Stimulated activated CD4-positive, alpha-beta T cell treated with anti-CD3 and anti-CD28 coated beads, TNF-alpha, amount 100 ng/mL, for 24 hours (primary cell): ENCODE measurements around the gene BOC.

Experiments
- DNase-seq, 3 experiments: peaks; one replicate each; pipeline ENCODE4 v3.0.0-alpha.2; 2020; ENCODE audit warnings: low read depth in 3 of 3

BOC gene

DNA sequence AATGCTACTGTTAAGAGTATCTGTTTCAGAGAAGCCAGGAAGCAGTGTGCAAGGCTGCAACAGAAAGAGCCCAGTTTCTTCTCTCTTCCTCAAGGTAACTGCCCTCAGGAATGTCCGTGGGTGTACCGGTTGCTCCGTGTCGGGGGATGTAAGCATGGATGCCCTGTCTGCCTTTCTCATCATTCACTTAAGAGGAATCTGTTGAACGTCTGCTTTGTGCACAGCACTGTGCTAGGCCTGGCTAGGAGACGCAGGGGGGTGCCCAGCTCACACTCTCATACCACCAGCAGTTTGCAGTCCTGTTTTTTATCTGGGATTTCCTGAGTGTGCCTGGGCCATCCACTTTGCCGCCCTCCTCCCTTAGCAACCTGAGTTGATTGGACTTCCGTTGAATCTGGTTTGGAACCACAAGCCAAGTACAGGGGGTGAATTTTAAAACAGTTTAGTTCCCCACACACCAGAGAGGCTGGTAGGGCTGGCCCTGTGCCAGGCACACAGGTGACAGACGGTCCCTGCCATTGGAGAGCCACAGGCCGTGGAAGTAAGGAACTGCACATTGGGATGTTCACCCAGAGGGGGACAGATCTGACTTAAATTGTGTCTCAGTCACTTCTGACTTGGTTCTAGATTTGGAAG is 11.2 kb downstream of the BOC start:
- no peak for DNase-seq

DNA sequence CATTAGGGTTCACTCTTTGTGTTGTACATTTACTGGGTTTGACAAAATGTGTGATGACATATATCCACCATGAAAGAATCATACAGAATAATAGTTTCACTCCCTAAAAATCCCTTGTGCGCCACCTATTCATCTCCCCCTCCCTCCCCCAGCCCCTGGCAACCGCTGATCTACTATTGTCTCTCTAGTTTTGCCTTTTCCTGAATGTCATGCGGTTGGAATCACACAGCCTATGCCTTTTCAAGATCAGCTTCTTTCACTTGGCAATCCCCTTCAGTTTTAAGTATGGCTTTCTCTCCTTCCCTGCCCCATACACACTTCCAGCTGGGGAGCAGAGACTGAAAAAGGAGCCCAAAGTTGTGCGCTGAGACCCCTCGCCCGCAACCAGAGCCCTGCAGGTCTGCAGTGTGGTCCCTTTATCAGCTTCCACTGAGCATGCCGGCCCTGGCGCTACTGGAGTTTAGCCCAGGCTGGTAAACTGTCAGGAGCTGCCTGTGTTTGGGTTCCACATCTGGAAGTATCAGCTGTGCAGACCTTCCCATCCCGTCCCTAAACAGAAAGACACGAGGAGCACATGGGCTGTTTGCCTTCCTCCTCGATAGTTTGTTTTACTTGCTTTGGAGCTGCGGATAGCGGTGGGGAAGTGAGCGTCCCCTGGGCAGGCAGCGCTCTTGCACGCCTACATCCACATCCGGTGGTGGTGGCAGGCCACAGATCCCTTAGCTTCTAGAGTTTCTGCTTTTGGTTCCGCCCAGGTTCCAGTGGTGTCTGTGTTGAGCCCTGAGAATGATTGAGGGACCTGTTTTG is 12.3 kb downstream of the BOC start:
- DNase-seq, result peak in 1 of 3 experiments; percentile 7

DNA sequence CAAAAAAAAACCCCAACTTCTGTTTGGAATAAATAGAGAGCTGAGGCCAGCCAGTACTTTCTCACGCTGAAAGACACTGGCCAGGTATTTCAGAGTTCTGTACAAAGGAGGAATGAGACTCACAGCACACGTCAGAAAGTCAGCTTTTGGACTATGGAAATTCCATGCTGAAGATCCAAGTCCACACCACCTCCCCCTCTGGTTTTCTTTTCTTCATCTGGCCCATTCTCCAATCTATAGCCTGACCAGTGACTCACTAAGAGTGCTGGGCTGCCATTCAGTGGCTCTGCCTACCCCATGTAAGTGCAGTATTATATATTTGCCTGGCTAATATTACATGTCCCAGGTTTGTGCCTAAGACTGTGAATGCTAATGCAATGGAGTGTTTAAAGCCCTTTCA is 13.9 kb downstream of the BOC start:
- no peak for DNase-seq

GRCh38 chr3:113226491-113226890 is 15.1 kb downstream of the BOC start:
- DNase-seq, result no peak

GRCh38 chr3:113227146-113227545 is 15.8 kb downstream of the BOC start:
- no peak for DNase-seq

DNA sequence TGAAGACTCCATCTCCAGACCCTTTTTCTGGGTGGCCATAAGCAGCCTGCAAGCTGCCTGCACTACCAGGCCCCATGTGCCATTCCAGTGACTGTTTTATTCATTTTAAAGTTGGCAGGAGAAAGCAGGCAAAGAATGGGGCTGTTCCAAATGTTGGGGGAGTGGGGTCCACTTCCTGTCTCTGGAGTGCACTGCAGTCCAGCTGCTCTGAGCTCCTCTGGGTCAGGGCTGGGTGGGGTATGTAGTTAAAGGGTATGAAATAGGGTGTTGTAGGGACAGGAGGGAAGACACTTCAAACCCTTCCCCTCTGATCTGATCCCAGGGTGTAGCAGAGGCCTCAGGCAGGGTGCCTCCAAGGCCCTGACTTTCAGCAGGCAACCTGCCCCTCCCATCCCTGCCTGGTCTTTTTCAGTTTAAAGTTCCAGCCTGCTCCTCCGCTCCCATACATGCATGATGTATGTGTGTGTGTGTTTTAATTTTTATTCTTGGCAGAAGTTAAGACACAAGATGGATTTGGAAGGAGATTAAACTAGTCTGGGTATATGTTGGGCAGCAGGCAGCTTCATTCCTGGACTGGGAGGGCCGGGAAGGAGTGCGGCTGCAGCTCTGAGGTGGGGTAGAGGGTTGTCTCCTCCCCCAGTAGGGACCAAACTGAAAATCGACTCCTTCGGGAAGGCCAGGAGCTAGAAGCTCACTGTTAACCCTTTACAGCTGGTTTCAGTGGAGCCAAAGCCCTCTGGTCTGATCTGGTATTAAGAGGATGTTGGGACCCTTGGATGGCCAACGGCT is 17.3 kb downstream of the BOC start:
- no peak for DNase-seq

DNA sequence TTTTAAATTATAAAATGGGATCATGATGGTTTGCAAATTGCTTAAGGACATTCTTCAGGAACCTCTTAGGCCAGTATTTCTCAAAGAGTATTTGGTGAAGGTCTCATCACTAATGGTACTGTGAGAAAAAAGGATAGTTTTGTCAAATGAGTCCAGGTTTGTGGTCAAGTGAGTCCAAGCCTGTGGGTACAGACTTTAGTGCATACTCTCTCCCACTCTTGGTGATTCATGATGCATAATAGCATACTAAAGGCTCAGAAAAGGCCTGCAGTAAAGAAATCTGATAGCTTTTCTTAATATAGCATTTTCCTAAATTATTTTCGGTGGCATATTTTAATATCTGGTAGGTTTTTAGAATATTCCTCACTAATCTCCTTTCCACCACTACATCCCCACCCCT is 20.0 kb downstream of the BOC start:
- no peak for DNase-seq

DNA sequence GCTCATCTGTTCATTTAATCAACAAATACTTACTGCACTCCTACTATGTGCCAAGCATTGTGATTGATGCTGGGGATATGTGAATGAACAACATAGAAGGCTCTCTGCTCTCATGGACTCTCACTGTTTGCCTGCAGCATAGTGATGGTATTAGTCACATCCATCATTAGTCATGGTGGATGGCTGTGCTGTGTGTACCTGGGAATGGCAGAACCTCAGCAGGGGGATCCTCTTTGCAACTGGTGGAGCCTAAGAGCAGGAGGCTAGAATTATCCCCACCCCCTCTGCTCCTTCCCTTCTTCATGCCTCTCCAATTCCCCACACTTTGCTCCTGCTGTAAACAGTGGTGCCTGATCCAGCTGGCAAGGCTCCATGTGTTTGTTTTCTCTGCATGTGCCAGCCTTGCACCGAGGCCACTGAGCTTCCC is 20.5 kb downstream of the BOC start:
- no peak for DNase-seq

DNA sequence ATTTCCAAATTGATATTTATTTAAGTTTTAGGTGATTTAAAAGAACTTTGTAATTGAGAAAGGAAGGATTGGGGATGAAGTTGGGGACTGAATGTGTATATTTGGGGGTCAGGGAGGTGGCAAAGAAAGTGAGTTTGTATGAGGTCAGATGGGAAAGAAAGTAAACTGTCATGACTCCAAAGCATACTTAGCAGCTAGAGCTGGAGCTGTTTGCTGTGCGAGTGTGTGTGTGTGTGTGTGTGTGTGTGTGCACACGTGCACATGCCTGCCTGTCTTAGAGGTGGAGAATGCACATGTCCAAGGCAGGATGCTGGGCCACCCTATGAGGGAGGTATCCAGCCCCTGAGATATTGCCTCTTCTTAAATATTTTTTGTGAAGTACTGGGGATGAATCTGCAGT is 21.0 kb downstream of the BOC start:
- DNase-seq, result no peak

DNA sequence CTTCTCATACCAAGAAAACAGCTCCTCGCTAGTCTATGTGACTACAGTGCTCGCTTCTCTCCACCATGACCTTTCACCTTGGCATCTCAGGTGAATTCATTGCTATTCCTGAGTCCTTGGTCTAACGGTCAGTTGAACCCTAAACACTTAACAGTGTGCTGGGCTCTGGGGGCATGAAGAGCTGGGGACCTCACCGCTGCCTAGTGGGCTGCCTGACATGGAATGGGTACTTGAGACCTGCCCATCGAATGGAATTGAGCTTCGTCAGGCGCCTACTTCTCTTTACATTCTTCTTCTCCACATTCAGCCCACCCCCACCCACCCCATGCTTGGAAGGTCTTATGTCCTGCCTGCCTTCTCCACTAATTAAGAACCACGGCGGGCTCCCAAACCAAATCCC is 22.1 kb downstream of the BOC start:
- no peak for DNase-seq

GRCh38 chr3:113234028-113234427 is 22.7 kb downstream of the BOC start:
- DNase-seq, result no peak

- no peak for DNase-seq
These were observed 23.4 kb downstream of the BOC start for GRCh38 chr3:113234688-113235260.

DNA sequence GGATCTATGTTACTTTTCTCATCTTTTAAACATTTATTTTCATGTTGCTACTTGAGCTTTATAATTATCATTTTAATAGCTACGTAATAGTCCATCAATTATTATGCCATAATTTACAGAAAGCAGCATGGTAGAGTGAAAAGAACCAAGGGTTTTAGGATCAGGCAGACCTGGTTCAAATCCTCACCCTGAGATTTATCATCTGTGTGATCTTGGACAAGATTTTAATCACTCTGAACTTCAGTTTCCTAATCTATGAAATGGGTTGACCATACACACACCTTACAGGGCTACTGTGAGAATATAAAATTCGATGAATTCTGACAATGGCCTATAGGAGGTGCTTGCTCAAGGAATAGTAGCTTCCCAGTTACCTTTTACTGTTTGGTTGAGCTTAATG is 27.1 kb downstream of the BOC start:
- DNase-seq, result no peak

GRCh38 chr3:113240841-113241240 is 29.5 kb downstream of the BOC start:
- DNase-seq, result no peak

- no peak for DNase-seq
These were observed 30.1 kb downstream of the BOC start for GRCh38 chr3:113241292-113242095.

- DNase-seq, result no peak
These were observed 30.8 kb downstream of the BOC start for GRCh38 chr3:113242096-113242581.

DNA sequence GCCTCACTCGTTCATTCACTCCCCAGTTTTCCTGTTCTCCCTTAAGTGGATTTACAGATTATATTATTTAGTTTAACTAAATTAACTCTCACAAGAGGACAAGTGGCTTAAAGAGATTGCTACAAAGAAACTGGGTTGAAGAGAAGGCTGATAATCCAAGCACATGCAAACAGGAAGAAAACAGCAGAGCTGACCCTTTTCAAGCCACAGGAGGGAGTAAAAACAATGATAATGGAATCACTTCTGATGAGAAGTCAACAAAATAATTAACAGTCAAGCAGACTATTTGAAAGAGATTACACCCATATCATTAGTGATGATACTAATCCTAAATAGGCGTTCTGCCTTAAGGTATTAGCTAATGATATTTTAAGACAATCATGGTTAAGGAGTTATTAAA is 31.7 kb downstream of the BOC start:
- no peak for DNase-seq

- DNase-seq, result no peak
These were observed 32.5 kb downstream of the BOC start for GRCh38 chr3:113243846-113244245.

DNA sequence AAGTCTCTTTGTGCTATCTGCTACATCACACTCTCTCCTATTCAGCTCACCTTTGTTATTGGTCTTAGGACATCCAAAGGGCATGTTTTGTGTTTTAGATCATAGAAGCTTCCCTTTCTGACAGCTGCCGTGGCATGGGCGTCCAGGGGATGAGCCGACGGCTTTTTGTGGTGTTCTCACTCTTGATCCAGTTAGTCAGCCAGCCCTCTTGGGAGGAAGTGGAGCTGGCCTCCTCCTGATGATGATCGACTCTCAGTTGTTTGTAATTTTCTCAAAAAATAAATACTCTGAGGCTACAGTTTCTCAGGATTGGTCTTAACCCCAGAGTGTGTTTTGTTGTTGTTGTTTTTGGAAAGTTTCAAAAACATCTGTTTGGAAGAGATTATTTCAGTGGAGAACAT is 34.4 kb downstream of the BOC start:
- no peak for DNase-seq

- no peak for DNase-seq
These were observed 35.7 kb downstream of the BOC start for GRCh38 chr3:113247068-113247467.
